ENCODE measurements around the gene CHST10.

The CHST10 gene

GRCh38 chr2:100393362-100393761, 24.1 kb downstream of the CHST10 start:
- Histone ChIP-seq H3K9me3 (ENCODE audit: control insufficient read depth, low read length) (no peaks in the 10 kb centered on the region), H3K36me3 (ENCODE audit: control insufficient read depth, insufficient read depth, low read length) (peaks cover 43% of the 10 kb centered on the region), H3K27ac (ENCODE audit: low read depth, low read length, severe bottlenecking) (no peak overlapping the region), H3K4me1 (ENCODE audit: control insufficient read depth, insufficient read depth, low read length, poor library complexity, severe bottlenecking) (no peaks in the 10 kb centered on the region), H3K4me3 (ENCODE audit: extremely low read depth, insufficient read depth, low read length, poor library complexity, severe bottlenecking) (no peak overlapping the region)
- WGBS, 2 experiments (ENCODE audit: insufficient coverage in 2 of 2), result 93 to 95% methylated on average over 14 to 15 of the region's 15 CpGs

- H3K27ac ChIP-seq (ENCODE audit: low read depth, low read length, severe bottlenecking), result no peak overlapping the region
Observed at GRCh38 chr2:100392715-100393114, 24.8 kb downstream of the CHST10 start.

GRCh38 chr2:100391735-100392515, 25.5 kb downstream of the CHST10 start:
- Histone ChIP-seq H3K36me3 (ENCODE audit: control insufficient read depth, insufficient read depth, low read length) (peaks cover 37% of the 10 kb centered on the region), H3K4me3 (ENCODE audit: extremely low read depth, insufficient read depth, low read length, poor library complexity, severe bottlenecking) (no peak overlapping the region), H3K4me1 (ENCODE audit: control insufficient read depth, insufficient read depth, low read length, poor library complexity, severe bottlenecking) (no peaks in the 10 kb centered on the region), H3K27ac (ENCODE audit: low read depth, low read length, severe bottlenecking) (no peak overlapping the region), H3K9me3 (ENCODE audit: control insufficient read depth, low read length) (no peaks in the 10 kb centered on the region)
- 91 to 93% methylated on average over 16 to 23 of the region's 23 CpGs for WGBS, 2 experiments (ENCODE audit: insufficient coverage in 2 of 2)

More at GRCh38 chr2:100392715-100393114, 24.8 kb downstream of the CHST10 start:
- Histone ChIP-seq H3K4me1 (ENCODE audit: control insufficient read depth, insufficient read depth, low read length, poor library complexity, severe bottlenecking) (no peaks in the 10 kb centered on the region), H3K9me3 (ENCODE audit: control insufficient read depth, low read length) (no peaks in the 10 kb centered on the region), H3K4me3 (ENCODE audit: extremely low read depth, insufficient read depth, low read length, poor library complexity, severe bottlenecking) (no peak overlapping the region), H3K36me3 (ENCODE audit: control insufficient read depth, insufficient read depth, low read length) (peaks cover 43% of the 10 kb centered on the region)
- WGBS, 2 experiments (ENCODE audit: insufficient coverage in 2 of 2), result 90 to 92% methylated on average over 5 to 6 of the region's 8 CpGs

GRCh38 chr2:100390001-100390940, 27.2 kb downstream of the CHST10 start:
- Histone ChIP-seq H3K9me3 (ENCODE audit: control insufficient read depth, low read length) (no peaks in the 10 kb centered on the region), H3K4me3 (ENCODE audit: extremely low read depth, insufficient read depth, low read length, poor library complexity, severe bottlenecking) (no peak overlapping the region), H3K27ac (ENCODE audit: low read depth, low read length, severe bottlenecking) (no peak overlapping the region), H3K4me1 (ENCODE audit: control insufficient read depth, insufficient read depth, low read length, poor library complexity, severe bottlenecking) (no peaks in the 10 kb centered on the region), H3K36me3 (ENCODE audit: control insufficient read depth, insufficient read depth, low read length) (peaks cover 25% of the 10 kb centered on the region)
- 88 to 89% methylated on average over 9 to 10 of the region's 12 CpGs for WGBS, 2 experiments (ENCODE audit: insufficient coverage in 2 of 2)

- Histone ChIP-seq H3K4me3 (ENCODE audit: extremely low read depth, insufficient read depth, low read length, poor library complexity, severe bottlenecking) (no peak overlapping the region), H3K27ac (ENCODE audit: low read depth, low read length, severe bottlenecking) (no peak overlapping the region), H3K9me3 (ENCODE audit: control insufficient read depth, low read length) (no peaks in the 10 kb centered on the region), H3K4me1 (ENCODE audit: control insufficient read depth, insufficient read depth, low read length, poor library complexity, severe bottlenecking) (no peaks in the 10 kb centered on the region), H3K36me3 (ENCODE audit: control insufficient read depth, insufficient read depth, low read length) (peaks cover 21% of the 10 kb centered on the region)
- 96 to 97% methylated on average over 6 of the region's 6 CpGs for WGBS, 2 experiments (ENCODE audit: insufficient coverage in 2 of 2)
Observed at GRCh38 chr2:100388703-100389102, 28.8 kb downstream of the CHST10 start.

- WGBS, 2 experiments (ENCODE audit: insufficient coverage in 2 of 2), result 83 to 88% methylated on average over 2 to 3 of the region's 5 CpGs
- Histone ChIP-seq H3K36me3 (ENCODE audit: control insufficient read depth, insufficient read depth, low read length) (no peaks in the 10 kb centered on the region), H3K9me3 (ENCODE audit: control insufficient read depth, low read length) (no peaks in the 10 kb centered on the region), H3K27ac (ENCODE audit: low read depth, low read length, severe bottlenecking) (no peak overlapping the region), H3K4me1 (ENCODE audit: control insufficient read depth, insufficient read depth, low read length, poor library complexity, severe bottlenecking) (no peaks in the 10 kb centered on the region), H3K4me3 (ENCODE audit: extremely low read depth, insufficient read depth, low read length, poor library complexity, severe bottlenecking) (no peak overlapping the region)
Observed at GRCh38 chr2:100383954-100384353, 33.5 kb downstream of the CHST10 start.

- Histone ChIP-seq H3K4me1 (ENCODE audit: control insufficient read depth, insufficient read depth, low read length, poor library complexity, severe bottlenecking) (no peaks in the 10 kb centered on the region), H3K4me3 (ENCODE audit: extremely low read depth, insufficient read depth, low read length, poor library complexity, severe bottlenecking) (no peak overlapping the region), H3K27ac (ENCODE audit: low read depth, low read length, severe bottlenecking) (no peak overlapping the region), H3K9me3 (ENCODE audit: control insufficient read depth, low read length) (no peaks in the 10 kb centered on the region), H3K36me3 (ENCODE audit: control insufficient read depth, insufficient read depth, low read length) (no peaks in the 10 kb centered on the region)
- WGBS, 2 experiments (ENCODE audit: insufficient coverage in 2 of 2), result 85 to 100% methylated on average over 2 to 3 of the region's 3 CpGs
Observed at GRCh38 chr2:100383306-100383705, 34.2 kb downstream of the CHST10 start.

GRCh38 chr2:100381240-100381639, 36.2 kb downstream of the CHST10 start:
- Histone ChIP-seq H3K27ac (ENCODE audit: low read depth, low read length, severe bottlenecking) (no peak overlapping the region), H3K4me1 (ENCODE audit: control insufficient read depth, insufficient read depth, low read length, poor library complexity, severe bottlenecking) (no peaks in the 10 kb centered on the region), H3K36me3 (ENCODE audit: control insufficient read depth, insufficient read depth, low read length) (no peaks in the 10 kb centered on the region), H3K9me3 (ENCODE audit: control insufficient read depth, low read length) (no peaks in the 10 kb centered on the region), H3K4me3 (ENCODE audit: extremely low read depth, insufficient read depth, low read length, poor library complexity, severe bottlenecking) (no peak overlapping the region)
- WGBS, 2 experiments (ENCODE audit: insufficient coverage in 2 of 2), result 32 to 64% methylated on average over 3 to 4 of the region's 4 CpGs

- Histone ChIP-seq H3K27ac (ENCODE audit: low read depth, low read length, severe bottlenecking) (no peak overlapping the region), H3K4me3 (ENCODE audit: extremely low read depth, insufficient read depth, low read length, poor library complexity, severe bottlenecking) (no peak overlapping the region), H3K36me3 (ENCODE audit: control insufficient read depth, insufficient read depth, low read length) (no peaks in the 10 kb centered on the region), H3K4me1 (ENCODE audit: control insufficient read depth, insufficient read depth, low read length, poor library complexity, severe bottlenecking) (no peaks in the 10 kb centered on the region), H3K9me3 (ENCODE audit: control insufficient read depth, low read length) (no peaks in the 10 kb centered on the region)
- WGBS, 2 experiments (ENCODE audit: insufficient coverage in 2 of 2), result 63 to 67% methylated on average over 1 to 2 of the region's 3 CpGs
Observed at GRCh38 chr2:100380681-100381080, 36.8 kb downstream of the CHST10 start.

- no peak overlapping the region for H3K4me3 ChIP-seq (ENCODE audit: extremely low read depth, insufficient read depth, low read length, poor library complexity, severe bottlenecking)
- no peak overlapping the region for H3K27ac ChIP-seq (ENCODE audit: low read depth, low read length, severe bottlenecking)
- H3K4me1 ChIP-seq (ENCODE audit: control insufficient read depth, insufficient read depth, low read length, poor library complexity, severe bottlenecking), result no peaks in the 10 kb centered on the region
- H3K9me3 ChIP-seq (ENCODE audit: control insufficient read depth, low read length), result no peaks in the 10 kb centered on the region
- WGBS, 2 experiments (ENCODE audit: insufficient coverage in 2 of 2), result 75 to 91% methylated on average over 7 of the region's 7 CpGs
- no peaks in the 10 kb centered on the region for H3K36me3 ChIP-seq (ENCODE audit: control insufficient read depth, insufficient read depth, low read length)
Observed at GRCh38 chr2:100376836-100377235, 40.6 kb downstream of the CHST10 start.
